Lung microvascular endothelial cell (primary cell): ENCODE results near the gene NMT2. TPM values are rescaled to one million over a fixed set of nuclear protein-coding genes. Genes with fewer than 3 reads are reported as not detected.

Experiments used
- DNase-seq, 2 donors: peaks; one replicate each; pipeline versions ENCODE4 v3.0.0 to v3.0.0-alpha.2; 2010; ENCODE audit warnings: low read depth in 2 of 2
- total RNA-seq: library from RNA; depleted of rRNA; stranded (reverse); fragments of >200 nt; gene quantifications from 2 replicates; pipeline ENCODE4 v1.2.1, GENCODE V29; 2014

The NMT2 gene
- total RNA-seq, 1 donor from 2014 or later, result 39.1 TPM

DNA sequence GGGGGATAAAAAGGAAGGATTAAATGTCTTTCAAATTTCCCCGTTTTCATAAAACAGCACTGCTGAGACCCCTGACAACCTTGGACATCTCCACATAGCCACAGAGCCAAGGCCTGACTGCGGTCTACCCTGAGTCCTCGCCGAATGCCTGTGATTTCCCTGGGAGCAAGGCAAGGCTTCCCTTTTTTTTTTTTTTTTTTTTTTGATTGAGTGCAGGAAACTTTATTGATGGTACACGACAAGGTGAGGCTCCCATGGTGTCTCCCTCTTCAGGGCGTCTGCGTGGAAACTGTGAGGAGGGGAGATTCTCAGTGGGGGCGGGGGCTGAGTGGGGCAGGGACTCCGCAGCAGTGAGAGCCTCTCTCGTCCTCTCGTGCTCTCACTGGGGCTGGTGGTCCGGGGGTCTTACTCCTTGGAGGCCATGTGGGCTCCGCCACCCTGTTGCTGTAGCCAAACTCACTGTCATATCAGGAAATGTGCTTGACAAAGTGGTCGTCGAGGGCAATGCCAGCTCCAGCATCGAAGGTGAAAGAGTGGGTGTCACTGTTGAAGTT is 75.6 kb downstream of the NMT2 start:
- DNase-seq, result no peak

DNA sequence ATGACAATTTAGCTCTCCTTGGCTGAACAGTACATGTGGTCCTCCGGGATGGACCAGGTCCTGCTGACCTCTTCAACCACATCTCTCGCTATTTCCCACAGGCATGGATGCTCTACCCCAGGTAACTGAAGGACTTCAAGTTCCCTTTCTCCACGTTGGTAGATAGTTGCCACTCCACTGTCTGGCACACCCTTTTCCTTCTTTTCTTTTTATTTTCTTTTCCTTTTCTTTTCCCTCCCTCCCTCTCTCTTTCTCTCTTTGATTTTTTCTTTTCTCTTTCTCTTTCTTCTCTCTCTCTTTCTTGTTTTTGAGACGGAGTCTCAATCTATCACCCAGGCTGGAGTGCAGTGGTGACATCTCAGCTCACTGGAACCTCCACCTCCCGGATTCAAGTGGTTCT is 77.1 kb downstream of the NMT2 start:
- no peak for DNase-seq

DNA sequence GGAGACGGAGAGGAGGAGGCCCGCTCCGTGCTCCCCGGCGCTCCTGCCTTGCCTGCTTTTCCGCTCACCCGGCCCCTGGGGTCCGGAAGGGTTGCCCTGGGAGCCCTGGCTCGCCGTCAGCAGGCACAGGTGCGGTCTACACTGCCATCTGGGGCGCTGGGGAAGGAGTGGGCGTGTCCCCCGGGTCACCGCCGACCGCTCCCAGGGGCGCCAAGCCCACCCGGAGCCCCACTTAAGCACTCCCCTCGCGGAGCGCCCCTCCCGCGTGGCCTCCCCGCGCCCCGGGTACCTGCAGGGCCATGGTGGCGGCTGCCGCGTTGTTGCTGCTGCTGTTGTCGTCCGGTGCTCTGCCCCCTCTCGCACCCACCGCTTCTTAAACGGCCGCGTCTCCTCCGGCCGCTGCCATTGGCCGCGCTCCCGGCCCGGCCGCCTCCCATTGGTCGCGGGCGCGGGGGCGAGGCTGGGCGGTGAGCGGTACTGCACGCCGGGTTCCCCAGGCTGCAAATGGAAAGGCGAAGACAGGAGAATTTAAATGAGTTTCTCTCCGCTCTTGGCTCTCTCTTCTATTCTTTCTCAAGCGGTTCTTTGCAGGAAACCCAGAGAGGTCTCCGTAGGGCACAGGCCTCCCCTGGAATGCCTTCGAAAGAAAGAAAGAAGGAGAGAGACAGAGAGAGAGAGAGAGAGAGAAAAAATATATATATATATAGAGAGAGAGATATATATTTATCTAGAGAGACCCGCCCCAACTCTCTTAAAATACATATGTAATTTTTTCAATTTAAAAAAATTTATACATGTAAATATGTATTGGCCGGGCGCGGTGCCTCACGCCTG is 79.8 kb downstream of the NMT2 start, which contains the start of gene ACBD7:
ACBD7 (minus strand) TSS at position 349 of the 834 bp plus-strand sequence; CDS start at position 301, 48 bp downstream.
- DNase-seq, result peak; percentile 81 to 82

DNA sequence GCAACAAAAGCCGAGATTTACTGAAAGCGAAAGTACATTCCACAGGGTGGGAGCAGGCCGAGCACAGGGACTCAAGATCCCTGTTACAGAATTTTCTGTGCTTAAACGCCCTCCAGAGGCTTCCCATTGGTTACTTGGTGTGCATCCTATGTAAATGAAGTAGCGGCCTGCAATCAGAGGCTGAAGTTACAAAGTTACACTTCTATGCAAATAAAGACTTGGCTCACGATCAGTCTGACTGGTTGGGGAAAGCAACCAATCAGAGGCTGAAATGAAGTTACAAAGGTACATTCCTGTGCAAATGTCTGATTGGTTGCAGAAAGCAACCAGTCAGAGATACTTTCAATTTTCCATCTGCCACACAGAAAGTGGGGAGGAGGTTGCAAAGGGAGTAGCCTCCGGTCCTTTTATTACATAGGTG is 84.0 kb downstream of the NMT2 start:
- DNase-seq, result peak; percentile 96 to 98

DNA sequence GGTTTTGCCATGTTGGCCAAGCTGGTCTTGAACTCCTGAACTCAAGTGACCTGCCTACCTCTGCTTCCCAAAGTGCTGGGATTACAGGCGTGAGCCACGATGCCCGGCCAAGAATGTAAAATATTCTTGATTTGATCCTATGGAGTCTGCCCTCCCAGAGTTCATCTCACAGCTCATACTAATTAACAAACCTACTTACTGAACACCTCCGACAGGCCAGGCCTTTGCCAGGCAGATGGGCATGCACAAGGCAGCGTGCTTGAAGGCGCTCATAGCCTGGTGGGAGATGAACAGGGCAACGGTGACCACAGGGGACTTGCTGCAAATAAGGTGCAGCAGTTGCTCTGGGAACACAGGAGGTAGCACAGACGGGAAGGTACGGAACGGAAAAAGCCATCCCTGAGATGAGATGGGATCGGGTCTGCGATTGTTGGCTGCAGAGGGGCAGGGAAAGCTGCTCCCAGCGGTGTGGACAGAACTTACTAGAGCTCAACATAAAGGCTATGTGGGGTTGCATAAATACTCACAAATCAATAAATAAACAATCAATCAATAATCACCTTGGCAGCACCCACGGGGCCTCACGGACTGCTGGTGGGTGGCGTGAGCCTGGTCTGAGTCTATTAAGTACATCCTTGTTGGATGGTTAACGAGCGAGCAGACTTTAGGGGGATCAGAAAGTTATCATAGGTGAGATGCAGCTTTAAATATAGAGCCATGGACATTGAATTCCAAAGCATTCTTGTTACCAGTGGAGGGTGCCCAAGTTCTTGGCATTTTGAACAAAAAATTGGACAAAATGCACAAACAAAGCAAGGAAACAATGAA is 84.6 kb downstream of the NMT2 start:
- DNase-seq, result no peak

DNA sequence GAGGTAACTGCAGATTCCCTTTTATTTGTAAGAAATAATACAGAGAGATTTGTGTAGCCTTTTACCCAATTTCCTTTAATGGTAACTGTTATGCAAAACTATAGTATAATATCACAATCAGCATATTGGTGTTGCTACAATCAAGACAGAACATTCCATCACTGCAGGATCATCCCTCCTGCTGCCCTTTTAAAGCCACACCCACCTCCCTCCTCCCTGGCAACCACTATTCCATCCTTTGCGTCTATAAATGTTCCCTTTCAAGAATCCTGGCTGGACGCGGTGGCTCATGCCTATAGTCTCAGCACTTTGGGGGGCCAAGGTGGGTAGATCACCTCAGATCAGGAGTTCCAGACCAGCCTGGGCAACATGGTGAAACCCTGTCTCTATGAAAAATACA is 93.1 kb downstream of the NMT2 start:
- no peak for DNase-seq

DNA sequence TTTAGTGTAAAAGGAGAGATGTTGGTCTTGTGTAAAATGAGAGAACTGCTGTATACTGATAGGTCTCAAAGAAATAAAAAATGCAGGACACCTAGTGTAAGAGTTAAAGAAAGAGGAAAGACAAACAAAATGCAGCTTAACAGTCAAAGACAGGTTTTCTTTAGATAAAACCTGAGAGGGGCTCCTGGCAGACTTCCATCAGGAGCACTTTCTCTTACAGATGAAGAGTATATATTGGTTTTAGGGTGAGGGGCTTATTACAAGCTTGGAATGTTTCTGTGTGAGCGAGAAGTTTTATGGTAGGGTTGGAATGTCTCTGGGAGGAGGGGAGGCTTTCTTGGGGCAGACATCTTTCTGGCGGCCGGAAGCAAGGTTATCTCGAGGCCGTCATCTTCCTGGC is 96.1 kb downstream of the NMT2 start:
- no peak for DNase-seq

DNA sequence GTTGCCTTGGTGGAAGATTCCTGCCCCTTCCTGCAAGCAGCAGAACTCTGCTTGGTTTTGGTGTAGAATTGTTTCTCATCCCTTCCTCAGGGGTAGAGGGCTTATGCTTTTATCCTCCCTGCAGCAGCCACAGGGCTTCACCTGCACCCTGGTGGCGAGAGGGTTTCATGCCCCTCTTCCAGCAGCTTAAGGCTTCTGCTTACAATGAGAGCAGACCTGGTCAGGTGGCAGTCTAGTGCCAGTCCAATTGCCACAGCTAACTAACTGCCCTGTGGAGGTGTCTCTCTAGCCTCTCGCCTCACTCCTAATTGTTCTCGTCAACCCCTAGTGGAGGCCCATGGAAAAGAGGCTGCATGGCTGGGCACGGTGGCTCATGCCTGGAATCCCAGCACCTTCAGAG is 99.3 kb downstream of the NMT2 start:
- DNase-seq, result no peak

DNA sequence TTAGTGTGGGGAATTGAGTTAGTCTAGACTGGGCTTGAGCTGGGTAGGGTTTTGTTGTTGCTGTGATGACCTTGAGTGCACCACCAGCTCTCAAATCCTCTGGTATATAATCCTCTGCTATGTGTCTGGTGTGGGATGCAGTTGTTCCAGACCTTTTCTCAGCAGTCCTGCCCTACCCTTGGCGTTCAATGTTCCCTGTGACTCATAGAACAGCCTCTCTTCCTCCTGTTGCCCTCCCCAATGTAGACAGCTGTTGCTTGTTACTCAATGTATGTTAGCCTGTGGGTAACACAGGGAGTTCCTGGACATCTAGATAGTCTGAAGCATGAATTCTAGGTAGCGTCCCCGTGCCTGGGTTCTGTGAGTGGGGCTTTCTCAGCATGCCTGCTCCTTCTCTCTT is 99.7 kb downstream of the NMT2 start:
- peak in 1 of 2 donors; percentile 24 for DNase-seq

DNA sequence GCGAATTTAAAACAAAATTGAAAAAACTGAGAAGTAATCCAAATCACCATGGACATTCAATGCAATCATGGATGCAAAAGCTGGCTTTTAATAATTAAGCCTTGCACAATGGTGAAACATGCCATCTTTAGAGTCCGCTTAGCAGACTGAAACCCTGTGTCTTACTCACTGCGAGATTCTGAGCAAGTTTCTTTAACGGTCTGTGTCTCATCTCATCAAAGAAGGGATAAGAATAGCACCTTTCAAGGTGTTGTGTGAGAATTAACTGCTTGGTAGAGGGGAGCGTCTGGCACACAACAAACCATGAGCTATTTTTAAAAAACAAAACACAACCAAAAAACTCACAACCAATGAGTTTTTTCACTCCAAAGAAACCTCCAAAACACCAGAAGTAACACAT is 101.3 kb downstream of the NMT2 start:
- no peak for DNase-seq

DNA sequence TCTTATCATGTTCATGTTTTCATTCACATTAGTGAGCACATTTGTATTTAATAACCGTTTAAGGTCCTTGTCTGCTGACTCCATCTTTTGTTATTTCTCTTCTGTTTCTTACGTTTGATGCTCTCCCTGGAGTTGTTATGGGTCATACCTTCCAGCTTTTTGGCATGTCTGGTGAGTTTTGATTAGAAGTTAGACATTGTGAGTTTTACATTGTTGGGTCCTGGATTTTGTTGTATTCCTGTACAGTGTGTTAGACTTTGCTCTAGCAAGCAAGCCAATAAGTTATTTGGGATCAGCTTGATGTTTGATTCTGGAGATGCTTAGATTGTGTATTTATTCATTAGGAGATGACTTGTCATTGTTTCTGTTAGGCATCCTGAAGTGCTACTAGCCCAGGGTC is 107.9 kb downstream of the NMT2 start:
- DNase-seq, result no peak

DNA sequence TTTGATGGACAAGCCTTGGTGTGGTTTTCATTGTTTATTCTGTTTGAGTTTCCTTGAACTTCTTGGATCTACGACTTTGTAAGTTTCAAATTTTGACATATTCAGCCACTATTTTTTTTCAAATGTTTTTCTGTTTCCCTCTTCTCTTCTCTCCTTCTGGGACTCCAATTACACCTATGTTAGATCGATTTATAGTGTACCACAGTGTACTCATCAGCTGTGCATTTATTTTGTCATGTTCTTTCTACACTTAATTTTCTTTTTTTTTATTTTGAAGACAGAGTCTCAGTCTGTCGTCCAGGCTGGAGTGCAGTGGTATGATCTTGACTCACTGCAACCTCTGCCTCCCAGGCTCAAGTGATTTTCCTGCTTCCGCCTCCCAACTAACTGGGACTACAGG is 108.6 kb downstream of the NMT2 start:
- no peak for DNase-seq

DNA sequence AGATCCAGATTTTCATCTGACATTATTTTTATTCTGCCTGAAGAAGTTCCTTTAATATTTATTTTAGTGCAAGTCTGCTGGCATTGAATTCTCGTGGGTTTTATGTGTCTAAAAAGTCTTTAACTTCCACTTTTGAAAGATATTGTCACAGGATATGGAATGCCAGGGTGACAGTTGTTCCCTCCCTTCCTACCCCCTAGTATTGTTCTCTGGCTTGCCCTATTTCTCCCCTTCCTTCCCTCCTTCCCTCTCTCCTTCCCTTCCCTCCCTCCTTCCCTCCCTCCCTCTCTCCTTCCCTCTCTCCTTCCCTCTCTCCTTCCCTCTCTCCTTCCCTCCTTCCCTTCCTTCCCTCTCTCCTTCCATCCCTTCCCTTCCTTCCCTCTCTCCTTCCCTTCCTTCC is 109.8 kb downstream of the NMT2 start:
- no peak for DNase-seq

Other genes with a start within 250 kb of the NMT2 start
- gene DCLRE1C, start 214.6 kb downstream of the NMT2 start, total RNA-seq, result 4.0 and 5.2 TPM in 2 replicates
- gene MEIG1, start 209.3 kb downstream of the NMT2 start, total RNA-seq, result 0.20 TPM in 1 of 2 replicates, not detected in the other
- 0.20 and 0.44 TPM in 2 replicates for gene OLAH, start 124.8 kb downstream of the NMT2 start, total RNA-seq
- gene ACBD7, start 79.9 kb downstream of the NMT2 start, total RNA-seq, result 0.60 and 1.5 TPM in 2 replicates
- gene RPP38, start 71.3 kb downstream of the NMT2 start, total RNA-seq, result 5.4 and 8.5 TPM in 2 replicates
- 27.2 and 40.9 TPM in 2 replicates for gene FAM171A1, start 202.6 kb upstream of the NMT2 start, total RNA-seq